Stomach (tissue), 9 donors: ENCODE data around the gene GPR62. TPM values are rescaled to one million over a fixed set of nuclear protein-coding genes. Genes with fewer than 3 reads are reported as not detected.

Source experiments
- DNase-seq, 2 donors: peaks; one replicate each; pipeline versions ENCODE4 v3.0.0 to v3.0.0-alpha.2; 2013 to 2019
- H3K27ac ChIP-seq, 5 donors: fragments of 200-600 bp in 4 of 5; sonication (generic) in 4 of 5; one replicate each; pipeline ENCODE4 v1.5.1; 2013 to 2019; ENCODE audit warnings: mild to moderate bottlenecking in 1 of 5, moderate library complexity in 1 of 5
- H3K27me3 ChIP-seq, 3 donors: fragments of 200-600 bp; sonication (generic); one replicate each; pipeline ENCODE4 v1.5.1; 2017 to 2019; ENCODE audit warnings: mixed run types in 1 of 3
- H3K36me3 ChIP-seq, 4 donors: fragments of 200-600 bp; sonication (generic); 1 replicate in 3 of 4; 2 replicates in 1 of 4; pipeline ENCODE4 v1.5.1; 2016 to 2019
- H3K4me1 ChIP-seq, 4 donors: fragments of 200-600 bp; sonication (generic); one replicate each; pipeline ENCODE4 v1.5.1; 2016 to 2019
- H3K4me3 ChIP-seq, 4 donors: fragments of 200-600 bp; sonication (generic) in 3 of 4; one replicate each; pipeline ENCODE4 v1.5.1; 2016 to 2019; ENCODE audit warnings: mild to moderate bottlenecking in 1 of 4
- H3K9me3 ChIP-seq, 4 donors: fragments of 200-600 bp; sonication (generic); one replicate each; pipeline ENCODE4 v1.5.1; 2016 to 2019
- EP300 ChIP-seq: sonication (generic); formaldehyde crosslinking; IDR thresholded peaks from one replicate; pipeline ENCODE4 v1.6.1; 2017; ENCODE audit warnings: antibody characterized with exemption
- POLR2A ChIP-seq, 4 donors: fragments of 450-650 bp; IDR thresholded peaks; one replicate each; pipeline ENCODE4 v1.6.1; 2016; ENCODE audit warnings: antibody characterized with exemption in 4 of 4, control low read depth in 2 of 4, mild to moderate bottlenecking in 1 of 4, moderate library complexity in 1 of 4
- POLR2AphosphoS5 ChIP-seq, 3 donors: sonication (generic); formaldehyde crosslinking; IDR thresholded peaks; one replicate each; pipeline ENCODE4 v1.6.1; 2016; ENCODE audit warnings: antibody characterized with exemption in 3 of 3
- WGBS, 5 donors: extraction: QIAGEN DNeasy Blood & Tissue Kit in 3 of 5; methylation state at CpG; one replicate each; pipeline versions ENCODE4 v1.1.5 to v1.1.7; 2013 to 2018; 5-methylcytosine and 5-hydroxymethylcytosine counted together
- intact Hi-C: fragments of 100-400 bp; cut with DNase I; formaldehyde crosslinking; loops from one replicate; pipeline ENCODE4 v1.15.1; 2023; ENCODE audit warnings: low total_unique reads
- polyA plus RNA-seq, 3 donors: library from polyadenylated mRNA; stranded (reverse); fragments of 200-250 nt; gene quantifications; one replicate each; pipeline ENCODE4 v1.2.3, GENCODE V29; 2013
- total RNA-seq, 5 donors: library from RNA; depleted of rRNA; stranded (reverse); fragments of >200 nt; gene quantifications; one replicate each; pipeline versions ENCODE4 v1.1.0 to v1.2.3, GENCODE V29; 2014 to 2016
- TF ChIP-seq, protein P1 (sequence below), 7 experiments: fragments of 450-650 bp in 4 of 7; fragments of 200-600 bp in 3 of 7; sonication (generic) in 3 of 7; IDR thresholded peaks; one replicate each; pipeline ENCODE4 v1.5.1; 2016 to 2019; ENCODE audit warnings: antibody characterized with exemption in 7 of 7, control low read depth in 2 of 7, mild to moderate bottlenecking in 1 of 7
- donor health status: healthy with polysubstance abuse.
- donor health status: Bipolar disorder and iron deficiency.
- donor health status: healthy.

Gene GPR62
- total and polyA plus RNA-seq, 8 donors = 0.25 TPM; not detected in 7

DNA sequence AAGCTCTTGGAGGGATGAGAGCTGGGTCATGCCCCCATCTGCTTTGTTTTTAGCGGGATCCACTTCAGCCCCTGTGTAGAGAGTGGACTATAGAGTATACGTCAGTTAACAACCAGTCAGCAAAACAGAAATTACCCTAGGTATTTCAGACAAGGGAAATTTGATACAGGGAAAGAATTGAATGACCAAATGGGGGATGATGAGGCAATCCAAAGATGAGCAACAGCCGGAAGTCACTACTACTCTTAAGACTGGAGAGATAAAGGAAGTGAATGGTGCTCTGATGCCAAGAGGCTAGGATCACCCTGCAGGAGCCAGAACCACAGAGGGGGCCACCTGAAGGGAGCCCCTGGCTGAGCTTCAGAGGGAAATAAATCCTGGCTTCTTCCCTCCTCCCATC lies 1.7 kb upstream of the GPR62 start:
- Histone ChIP-seq H3K9me3 (no peaks in the 10 kb centered on the region), H3K4me1 (peaks cover 16 to 22% (median 17%) of the 10 kb centered on the region in 4 donors), H3K4me3 (no peak overlapping the region), H3K27me3 (peaks cover 0 to 20% (median 0%) of the 10 kb centered on the region in 3 donors), H3K36me3 (peaks cover 0 to 22% (median 18%) of the 10 kb centered on the region in 4 donors), H3K27ac (no peak overlapping the region)
- intact Hi-C loops = no loop called here
- WGBS, 5 donors = 74 to 83% (median 77%) methylated on average over 3 of the region's 3 CpGs
- DNase-seq = no peak
- no peak for TF ChIP-seq EP300
- no peak for TF ChIP-seq POLR2AphosphoS5 (IDR thresholded peaks at IDR 0.05)
- no peak for TF ChIP-seq POLR2A (IDR thresholded peaks at IDR 0.05)
- TF ChIP-seq, protein P1, sequence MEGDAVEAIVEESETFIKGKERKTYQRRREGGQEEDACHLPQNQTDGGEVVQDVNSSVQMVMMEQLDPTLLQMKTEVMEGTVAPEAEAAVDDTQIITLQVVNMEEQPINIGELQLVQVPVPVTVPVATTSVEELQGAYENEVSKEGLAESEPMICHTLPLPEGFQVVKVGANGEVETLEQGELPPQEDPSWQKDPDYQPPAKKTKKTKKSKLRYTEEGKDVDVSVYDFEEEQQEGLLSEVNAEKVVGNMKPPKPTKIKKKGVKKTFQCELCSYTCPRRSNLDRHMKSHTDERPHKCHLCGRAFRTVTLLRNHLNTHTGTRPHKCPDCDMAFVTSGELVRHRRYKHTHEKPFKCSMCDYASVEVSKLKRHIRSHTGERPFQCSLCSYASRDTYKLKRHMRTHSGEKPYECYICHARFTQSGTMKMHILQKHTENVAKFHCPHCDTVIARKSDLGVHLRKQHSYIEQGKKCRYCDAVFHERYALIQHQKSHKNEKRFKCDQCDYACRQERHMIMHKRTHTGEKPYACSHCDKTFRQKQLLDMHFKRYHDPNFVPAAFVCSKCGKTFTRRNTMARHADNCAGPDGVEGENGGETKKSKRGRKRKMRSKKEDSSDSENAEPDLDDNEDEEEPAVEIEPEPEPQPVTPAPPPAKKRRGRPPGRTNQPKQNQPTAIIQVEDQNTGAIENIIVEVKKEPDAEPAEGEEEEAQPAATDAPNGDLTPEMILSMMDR (IDR thresholded peaks at IDR 0.05) = no peak

DNA sequence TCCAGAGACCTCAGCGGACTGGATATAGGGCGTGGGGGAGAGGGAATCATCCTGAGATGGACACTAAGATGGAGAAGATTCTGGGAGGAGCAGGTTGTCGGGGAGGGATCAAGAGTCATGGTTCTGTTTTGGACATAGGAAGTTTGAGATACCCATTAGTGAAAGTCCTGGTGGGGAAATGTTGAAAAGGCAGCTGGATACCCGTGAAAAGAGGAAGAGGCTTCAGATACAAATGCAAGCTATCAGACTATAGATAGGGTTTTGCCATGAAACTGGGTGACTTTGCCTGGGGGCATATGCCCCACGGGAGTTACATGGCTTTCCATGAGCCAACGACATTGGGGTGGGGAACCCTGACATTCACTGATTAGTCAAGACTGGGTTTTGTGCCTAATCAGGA lies 1.1 kb upstream of the GPR62 start:
- no peaks in the 10 kb centered on the region for H3K9me3 ChIP-seq
- no peak overlapping the region for H3K4me3 ChIP-seq
- H3K36me3 ChIP-seq = peaks cover 0 to 22% (median 18%) of the 10 kb centered on the region in 4 donors
- no peak for DNase-seq
- TF ChIP-seq EP300 = no peak
- TF ChIP-seq POLR2A (IDR thresholded peaks at IDR 0.05) = no peak
- TF ChIP-seq, protein P1 (IDR thresholded peaks at IDR 0.05) = no peak
- no peak for TF ChIP-seq POLR2AphosphoS5 (IDR thresholded peaks at IDR 0.05)
- 71 to 81% (median 75%) methylated on average over 6 of the region's 6 CpGs for WGBS, 5 donors
- H3K27me3 ChIP-seq = peaks cover 0 to 20% (median 0%) of the 10 kb centered on the region in 3 donors
- intact Hi-C loops = no loop called here
- H3K4me1 ChIP-seq = peaks cover 16 to 22% (median 17%) of the 10 kb centered on the region in 4 donors
- no peak overlapping the region for H3K27ac ChIP-seq

DNA sequence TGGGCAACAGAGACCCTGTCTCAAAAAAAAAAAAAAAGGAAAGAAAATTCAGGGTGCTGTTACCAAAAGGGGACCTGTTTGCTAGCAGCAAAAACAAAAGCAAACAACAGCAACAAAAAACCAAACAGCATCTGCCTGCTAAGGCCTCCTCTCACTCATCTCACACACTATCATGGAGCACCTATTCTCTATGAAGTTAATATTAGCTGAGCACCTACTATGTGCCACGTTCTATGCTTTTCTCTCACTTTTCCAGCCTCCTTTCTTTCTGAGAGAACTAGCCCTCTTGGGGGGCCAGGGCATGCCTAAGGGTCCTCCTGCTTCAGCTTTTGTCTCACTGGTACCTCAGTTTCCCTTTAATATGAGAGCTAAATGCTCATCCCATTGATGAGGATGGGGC lies 468 bp upstream of the GPR62 start:
- Histone ChIP-seq H3K9me3 (no peaks in the 10 kb centered on the region), H3K4me3 (no peak overlapping the region), H3K27ac (no peak overlapping the region), H3K27me3 (peaks cover 0 to 20% (median 0%) of the 10 kb centered on the region in 3 donors), H3K4me1 (peaks cover 16 to 22% (median 17%) of the 10 kb centered on the region in 4 donors), H3K36me3 (peaks cover 0 to 25% (median 21%) of the 10 kb centered on the region in 4 donors)
- intact Hi-C loops = no loop called here
- no peak for TF ChIP-seq EP300
- no peak for TF ChIP-seq POLR2AphosphoS5 (IDR thresholded peaks at IDR 0.05)
- TF ChIP-seq, protein P1 (IDR thresholded peaks at IDR 0.05) = no peak
- no peak for TF ChIP-seq POLR2A (IDR thresholded peaks at IDR 0.05)
- DNase-seq = no peak
- WGBS, 5 donors = 71 to 88% (median 81%) methylated on average over 1 of the region's 1 CpG

DNA sequence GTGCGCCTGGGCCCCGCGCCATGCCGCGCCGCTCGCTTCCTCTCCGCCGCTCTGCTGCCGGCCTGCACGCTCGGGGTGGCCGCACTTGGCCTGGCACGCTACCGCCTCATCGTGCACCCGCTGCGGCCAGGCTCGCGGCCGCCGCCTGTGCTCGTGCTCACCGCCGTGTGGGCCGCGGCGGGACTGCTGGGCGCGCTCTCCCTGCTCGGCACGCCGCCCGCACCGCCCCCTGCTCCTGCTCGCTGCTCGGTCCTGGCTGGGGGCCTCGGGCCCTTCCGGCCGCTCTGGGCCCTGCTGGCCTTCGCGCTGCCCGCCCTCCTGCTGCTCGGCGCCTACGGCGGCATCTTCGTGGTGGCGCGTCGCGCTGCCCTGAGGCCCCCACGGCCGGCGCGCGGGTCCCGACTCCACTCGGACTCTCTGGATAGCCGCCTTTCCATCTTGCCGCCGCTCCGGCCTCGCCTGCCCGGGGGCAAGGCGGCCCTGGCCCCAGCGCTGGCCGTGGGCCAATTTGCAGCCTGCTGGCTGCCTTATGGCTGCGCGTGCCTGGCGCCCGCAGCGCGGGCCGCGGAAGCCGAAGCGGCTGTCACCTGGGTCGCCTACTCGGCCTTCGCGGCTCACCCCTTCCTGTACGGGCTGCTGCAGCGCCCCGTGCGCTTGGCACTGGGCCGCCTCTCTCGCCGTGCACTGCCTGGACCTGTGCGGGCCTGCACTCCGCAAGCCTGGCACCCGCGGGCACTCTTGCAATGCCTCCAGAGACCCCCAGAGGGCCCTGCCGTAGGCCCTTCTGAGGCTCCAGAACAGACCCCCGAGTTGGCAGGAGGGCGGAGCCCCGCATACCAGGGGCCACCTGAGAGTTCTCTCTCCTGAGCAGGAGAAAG lies 951 bp downstream of the GPR62 start:
- peak overlapping the region; percentile 42 to 51 (median 48) for H3K4me3 ChIP-seq
- WGBS, 5 donors = 3 to 7% (median 4%) methylated on average over 38 to 91 of the region's 97 CpGs
- peak; percentile 77 to 87 for DNase-seq

More for the DNA sequence above, 951 bp downstream of the GPR62 start:
- Histone ChIP-seq H3K4me1 (peaks cover 16 to 22% (median 17%) of the 10 kb centered on the region in 4 donors), H3K9me3 (no peaks in the 10 kb centered on the region), H3K27ac (peak overlapping the region; percentile 76 to 85 (median 78)), H3K36me3 (peaks cover 0 to 39% (median 34%) of the 10 kb centered on the region in 4 donors), H3K27me3 (peaks cover 0 to 20% (median 0%) of the 10 kb centered on the region in 3 donors)
- TF ChIP-seq POLR2A (IDR thresholded peaks at IDR 0.05) = no peak
- TF ChIP-seq POLR2AphosphoS5 (IDR thresholded peaks at IDR 0.05) = peak in 1 of 3 donors; percentile 22
- TF ChIP-seq EP300 = no peak
- TF ChIP-seq, protein P1 (IDR thresholded peaks at IDR 0.05) = peak in 5 of 7 experiments; percentile 12 to 41 (median 35)
- intact Hi-C loops = no loop called here
